ENCODE results near the gene VAMP3. TPM values are rescaled to one million over a fixed set of nuclear protein-coding genes. Genes with fewer than 3 reads are reported as not detected.
A peak's percentile ranks its signal among the peaks of the same experiment; 100 is the strongest.

VAMP3 gene
- total and polyA plus RNA-seq, 9 of the 15 experiments (the other 6 are each of a cell fraction or from before 2014, with no cell fraction given) = 27.1 to 71.3 (median 47.5) TPM

DNA sequence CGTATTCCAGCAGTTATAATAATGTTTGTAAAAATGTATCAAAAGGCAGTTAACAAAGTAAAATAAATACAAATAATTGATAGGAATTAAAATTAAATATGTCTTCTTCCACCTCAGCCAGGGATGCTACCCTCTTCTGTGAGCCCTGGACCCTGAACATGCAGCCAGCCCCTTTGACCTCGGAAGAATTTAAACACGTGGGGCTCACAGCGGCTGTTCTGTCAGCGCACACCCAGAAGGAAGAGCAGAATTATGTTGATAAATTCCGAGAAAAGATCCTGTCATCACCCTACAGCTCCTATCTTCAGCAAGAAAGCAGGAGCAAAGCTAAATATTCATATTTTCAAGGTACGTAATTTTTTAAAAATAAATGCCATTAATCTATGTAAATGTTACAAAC is 55.3 kb downstream of the VAMP3 start (continued):
- no peak for TF ChIP-seq PRDM10 (IDR thresholded peaks at IDR 0.05; ENCODE audit: partially characterized antibody)
- no peak for TF ChIP-seq POLR2G (IDR thresholded peaks at IDR 0.05; ENCODE audit: low read depth, low read length)
- peak; percentile 45 for TF ChIP-seq USF2 (CRISPR knock-in tag; IDR thresholded peaks at IDR 0.05)
- TF ChIP-seq, protein P1, sequence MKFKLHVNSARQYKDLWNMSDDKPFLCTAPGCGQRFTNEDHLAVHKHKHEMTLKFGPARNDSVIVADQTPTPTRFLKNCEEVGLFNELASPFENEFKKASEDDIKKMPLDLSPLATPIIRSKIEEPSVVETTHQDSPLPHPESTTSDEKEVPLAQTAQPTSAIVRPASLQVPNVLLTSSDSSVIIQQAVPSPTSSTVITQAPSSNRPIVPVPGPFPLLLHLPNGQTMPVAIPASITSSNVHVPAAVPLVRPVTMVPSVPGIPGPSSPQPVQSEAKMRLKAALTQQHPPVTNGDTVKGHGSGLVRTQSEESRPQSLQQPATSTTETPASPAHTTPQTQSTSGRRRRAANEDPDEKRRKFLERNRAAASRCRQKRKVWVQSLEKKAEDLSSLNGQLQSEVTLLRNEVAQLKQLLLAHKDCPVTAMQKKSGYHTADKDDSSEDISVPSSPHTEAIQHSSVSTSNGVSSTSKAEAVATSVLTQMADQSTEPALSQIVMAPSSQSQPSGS (CRISPR knock-in tag; IDR thresholded peaks at IDR 0.05) = no peak
- TF ChIP-seq PTRF (tag; IDR thresholded peaks at IDR 0.05) = no peak
- TF ChIP-seq, protein P2, sequence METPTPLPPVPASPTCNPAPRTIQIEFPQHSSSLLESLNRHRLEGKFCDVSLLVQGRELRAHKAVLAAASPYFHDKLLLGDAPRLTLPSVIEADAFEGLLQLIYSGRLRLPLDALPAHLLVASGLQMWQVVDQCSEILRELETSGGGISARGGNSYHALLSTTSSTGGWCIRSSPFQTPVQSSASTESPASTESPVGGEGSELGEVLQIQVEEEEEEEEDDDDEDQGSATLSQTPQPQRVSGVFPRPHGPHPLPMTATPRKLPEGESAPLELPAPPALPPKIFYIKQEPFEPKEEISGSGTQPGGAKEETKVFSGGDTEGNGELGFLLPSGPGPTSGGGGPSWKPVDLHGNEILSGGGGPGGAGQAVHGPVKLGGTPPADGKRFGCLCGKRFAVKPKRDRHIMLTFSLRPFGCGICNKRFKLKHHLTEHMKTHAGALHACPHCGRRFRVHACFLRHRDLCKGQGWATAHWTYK (CRISPR knock-in tag; IDR thresholded peaks at IDR 0.05) = no peak
- TF ChIP-seq, protein P3, sequence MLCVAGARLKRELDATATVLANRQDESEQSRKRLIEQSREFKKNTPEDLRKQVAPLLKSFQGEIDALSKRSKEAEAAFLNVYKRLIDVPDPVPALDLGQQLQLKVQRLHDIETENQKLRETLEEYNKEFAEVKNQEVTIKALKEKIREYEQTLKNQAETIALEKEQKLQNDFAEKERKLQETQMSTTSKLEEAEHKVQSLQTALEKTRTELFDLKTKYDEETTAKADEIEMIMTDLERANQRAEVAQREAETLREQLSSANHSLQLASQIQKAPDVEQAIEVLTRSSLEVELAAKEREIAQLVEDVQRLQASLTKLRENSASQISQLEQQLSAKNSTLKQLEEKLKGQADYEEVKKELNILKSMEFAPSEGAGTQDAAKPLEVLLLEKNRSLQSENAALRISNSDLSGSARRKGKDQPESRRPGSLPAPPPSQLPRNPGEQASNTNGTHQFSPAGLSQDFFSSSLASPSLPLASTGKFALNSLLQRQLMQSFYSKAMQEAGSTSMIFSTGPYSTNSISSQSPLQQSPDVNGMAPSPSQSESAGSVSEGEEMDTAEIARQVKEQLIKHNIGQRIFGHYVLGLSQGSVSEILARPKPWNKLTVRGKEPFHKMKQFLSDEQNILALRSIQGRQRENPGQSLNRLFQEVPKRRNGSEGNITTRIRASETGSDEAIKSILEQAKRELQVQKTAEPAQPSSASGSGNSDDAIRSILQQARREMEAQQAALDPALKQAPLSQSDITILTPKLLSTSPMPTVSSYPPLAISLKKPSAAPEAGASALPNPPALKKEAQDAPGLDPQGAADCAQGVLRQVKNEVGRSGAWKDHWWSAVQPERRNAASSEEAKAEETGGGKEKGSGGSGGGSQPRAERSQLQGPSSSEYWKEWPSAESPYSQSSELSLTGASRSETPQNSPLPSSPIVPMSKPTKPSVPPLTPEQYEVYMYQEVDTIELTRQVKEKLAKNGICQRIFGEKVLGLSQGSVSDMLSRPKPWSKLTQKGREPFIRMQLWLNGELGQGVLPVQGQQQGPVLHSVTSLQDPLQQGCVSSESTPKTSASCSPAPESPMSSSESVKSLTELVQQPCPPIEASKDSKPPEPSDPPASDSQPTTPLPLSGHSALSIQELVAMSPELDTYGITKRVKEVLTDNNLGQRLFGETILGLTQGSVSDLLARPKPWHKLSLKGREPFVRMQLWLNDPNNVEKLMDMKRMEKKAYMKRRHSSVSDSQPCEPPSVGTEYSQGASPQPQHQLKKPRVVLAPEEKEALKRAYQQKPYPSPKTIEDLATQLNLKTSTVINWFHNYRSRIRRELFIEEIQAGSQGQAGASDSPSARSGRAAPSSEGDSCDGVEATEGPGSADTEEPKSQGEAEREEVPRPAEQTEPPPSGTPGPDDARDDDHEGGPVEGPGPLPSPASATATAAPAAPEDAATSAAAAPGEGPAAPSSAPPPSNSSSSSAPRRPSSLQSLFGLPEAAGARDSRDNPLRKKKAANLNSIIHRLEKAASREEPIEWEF (CRISPR knock-in tag; IDR thresholded peaks at IDR 0.05) = no peak
- TF ChIP-seq PCBP2 (IDR thresholded peaks at IDR 0.05; ENCODE audit: low read depth, low read length, poor library complexity, severe bottlenecking) = no peak
- TF ChIP-seq TOE1 (IDR thresholded peaks at IDR 0.05; ENCODE audit: borderline replicate concordance) = no peak
- no peak for TF ChIP-seq TOE1 (CRISPR knock-in tag; IDR thresholded peaks at IDR 0.05; ENCODE audit: borderline replicate concordance, low read depth)
- TF ChIP-seq XRCC5 (IDR thresholded peaks at IDR 0.05; ENCODE audit: low read depth, low read length) = no peak
- TF ChIP-seq PURB (CRISPR knock-in tag; IDR thresholded peaks at IDR 0.05; ENCODE audit: low read depth) = no peak
